ENCODE measurements around the gene CAMK1G.

GRCh38 chr1:209621286-209621685 lies 37.8 kb downstream of the CAMK1G start:
- no peak for TF ChIP-seq EZH2phosphoT487 (IDR thresholded peaks at IDR 0.05; ENCODE audit: insufficient read depth, low read depth)
- no peak for TF ChIP-seq EZH2 (IDR thresholded peaks at IDR 0.05; ENCODE audit: insufficient read depth, poor library complexity, severe bottlenecking)
